Panc1 (cell line): Measurements from ENCODE around the gene IL3RA. TPM values are rescaled to one million over a fixed set of nuclear protein-coding genes. Genes with fewer than 3 reads are reported as not detected.
"Not testable (repeated sequence)": the region's sequence is repeated elsewhere in the genome, so short reads cannot be mapped to it uniquely, and the experiment has no call there.

Experiments used
- ATAC-seq: fragments of 200-7000 bp; cut with Tn5 transposase; 2 replicates; pipeline ENCODE4 v1.9.1; 2020; ENCODE audit warnings: mild to moderate bottlenecking, moderate library complexity
- BruUV-seq: library from RNA; stranded (reverse); fragments of 400-500 nt; replicated peaks from 2 replicates; lab custom pipeline; 2021; lab: Mats Ljungman, UMichigan
- CTCF ChIA-PET: fragments of 300-600 bp; sonication (Branson Sonifier 250); formaldehyde crosslinking; loops from one replicate; lab custom pipeline; 2022; ENCODE audit warnings: antibody characterized with exemption; lab: Charles Lee
- POLR2A ChIA-PET: fragments of 300-600 bp; sonication (Branson Sonifier 250); formaldehyde crosslinking; loops from one replicate; lab custom pipeline; 2022; ENCODE audit warnings: antibody characterized with exemption; lab: Charles Lee
- DNase-seq: peaks from one replicate; pipeline ENCODE4 v3.0.0-alpha.2; 2010; ENCODE audit warnings: low read depth, low spot score
- H3K27ac ChIP-seq: 2 replicates; pipeline ENCODE4 v1.5.1; 2011; ENCODE audit warnings: mild to moderate bottlenecking, low read length, inconsistent platforms
- H3K27me3 ChIP-seq: fragments of 200-500 bp; sonication (Bioruptor generic); 2 replicates; pipeline ENCODE4 v1.6.0; 2014; ENCODE audit warnings: low read length, inconsistent platforms; ENCODE audit not compliant: control insufficient read depth, insufficient read depth
- H3K36me3 ChIP-seq: fragments of 200-500 bp; sonication (Bioruptor generic); 2 replicates; pipeline ENCODE4 v1.5.1; 2014; ENCODE audit warnings: inconsistent platforms, mild to moderate bottlenecking, low read length, moderate library complexity; ENCODE audit not compliant: control insufficient read depth, insufficient read depth
- H3K4me1 ChIP-seq: 2 replicates; pipeline ENCODE4 v1.5.1; 2011; ENCODE audit warnings: inconsistent platforms, mild to moderate bottlenecking, low read length, moderate library complexity; ENCODE audit not compliant: control insufficient read depth, insufficient read depth
- H3K4me3 ChIP-seq, 2 experiments: 2 replicates each; pipeline ENCODE4 v1.5.1; 2011 to 2012; ENCODE audit warnings: low read depth in 2 of 2, low read length in 2 of 2, mild to moderate bottlenecking in 2 of 2, inconsistent platforms in 1 of 2, moderate library complexity in 1 of 2
- H3K9me3 ChIP-seq: fragments of 200-500 bp; sonication (Bioruptor generic); 2 replicates; pipeline ENCODE4 v1.5.1; 2014; ENCODE audit warnings: low read depth, mild to moderate bottlenecking, inconsistent platforms, low read length, moderate library complexity; ENCODE audit not compliant: control insufficient read depth, insufficient read depth
- POLR2AphosphoS5 ChIP-seq: IDR thresholded peaks from 2 replicates; pipeline ENCODE4 v1.6.1; 2012; ENCODE audit warnings: mild to moderate bottlenecking, low read depth, low read length, moderate library complexity
- SIN3A ChIP-seq: IDR thresholded peaks from 2 replicates; pipeline ENCODE4 v1.6.1; 2012; ENCODE audit warnings: low read depth, mild to moderate bottlenecking, low read length, moderate library complexity, borderline replicate concordance; ENCODE audit not compliant: insufficient read depth
- TCF7L2 ChIP-seq: IDR thresholded peaks from 2 replicates; pipeline ENCODE4 v1.6.1; 2011; ENCODE audit warnings: mild to moderate bottlenecking, low read depth, low read length, inconsistent platforms
- in situ Hi-C: cut with HindIII; loops from 2 replicates; pipeline ENCODE4 v1.10.0; 2016; ENCODE audit warnings: low sequenced_read_pairs, low pct_unique_long_range_greater_than_20kb
- intact Hi-C: fragments of 100-400 bp; cut with micrococcal nuclease; formaldehyde crosslinking; loops from one replicate; pipeline ENCODE4 v1.10.0; 2022; ENCODE audit not compliant: unreplicated experiment
- total RNA-seq: library from RNA; stranded (reverse); gene quantifications from one replicate; pipeline ENCODE4 v1.2.1, GENCODE V29; 2021; ENCODE audit not compliant: unreplicated experiment
- TF ChIP-seq, protein P1 (sequence below), 2 experiments: IDR thresholded peaks; 2 replicates each; pipeline ENCODE4 v1.6.1; 2011 to 2012; ENCODE audit warnings: low read depth in 2 of 2, control low read depth in 1 of 2, low read length in 1 of 2, mild to moderate bottlenecking in 1 of 2, moderate library complexity in 1 of 2; ENCODE audit not compliant: insufficient read depth in 1 of 2
- TF ChIP-seq, protein P2 (sequence below): fragments of 450-650 bp; IDR thresholded peaks from 2 replicates; pipeline ENCODE4 v1.5.1; 2017; ENCODE audit warnings: mild to moderate bottlenecking

Gene IL3RA
- total RNA-seq, 1 experiment from 2014 or later, result 0.28 TPM

DNA sequence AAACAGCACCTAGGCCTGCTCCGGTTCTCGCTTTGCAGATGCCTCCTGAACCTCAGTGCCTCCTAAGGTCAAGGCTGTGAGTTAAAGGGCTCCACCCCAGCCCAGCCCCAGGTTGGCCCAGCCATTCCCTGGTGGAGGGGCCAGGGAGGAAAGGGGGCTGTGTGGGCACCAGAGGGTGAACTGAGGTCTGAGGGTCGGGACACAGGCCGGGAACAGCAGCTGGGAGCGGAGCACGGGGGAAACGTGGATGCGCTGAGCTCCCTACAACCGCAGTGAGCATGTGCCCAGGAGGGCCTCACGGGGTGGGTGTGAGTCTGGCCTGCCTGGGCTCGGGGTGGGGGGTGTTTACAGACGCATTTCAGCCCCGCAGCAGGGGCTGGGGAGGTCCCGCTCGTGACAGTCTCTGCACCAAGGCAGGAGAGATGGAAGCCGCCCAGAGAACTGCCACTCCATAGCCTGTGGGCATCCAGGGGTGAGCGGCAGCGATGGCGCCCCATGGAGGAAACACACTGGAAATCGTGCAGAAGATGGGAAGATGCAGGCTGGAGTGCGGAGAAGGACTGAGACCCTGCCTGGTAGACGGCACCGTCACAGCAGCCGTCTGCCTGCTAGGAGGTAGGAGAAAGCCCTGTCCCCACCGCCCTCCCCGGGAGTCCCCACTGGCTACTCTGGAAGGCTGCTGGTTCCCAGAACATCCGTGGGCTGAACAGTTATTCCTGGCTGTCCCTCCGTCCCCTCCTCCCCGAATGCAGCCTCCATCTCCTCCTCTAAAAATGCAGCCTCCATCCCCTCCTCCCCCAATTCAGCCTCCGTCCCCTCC is 65.2 kb downstream of the IL3RA start:
- ChIA-PET CTCF (no interaction called here), POLR2A (no interaction called here)
- Histone ChIP-seq H3K27ac (no peak overlapping the region), H3K9me3 (no peaks in the 10 kb centered on the region), H3K36me3 (no peaks in the 10 kb centered on the region), H3K4me1 (no peaks in the 10 kb centered on the region), H3K4me3 (no peak overlapping the region), H3K27me3 (no peaks in the 10 kb centered on the region)
- ATAC-seq (peak; percentile 57; the same call in 1 of the 2 replicates), DNase-seq (no peak)
- TSS peak; percentile 65 for BruUV-seq
- intact Hi-C loops (no loop called here), in situ Hi-C loops (no loop called here)
- TF ChIP-seq TCF7L2 (no peak), SIN3A (no peak), POLR2AphosphoS5 (no peak)
- TF ChIP-seq, protein P1, sequence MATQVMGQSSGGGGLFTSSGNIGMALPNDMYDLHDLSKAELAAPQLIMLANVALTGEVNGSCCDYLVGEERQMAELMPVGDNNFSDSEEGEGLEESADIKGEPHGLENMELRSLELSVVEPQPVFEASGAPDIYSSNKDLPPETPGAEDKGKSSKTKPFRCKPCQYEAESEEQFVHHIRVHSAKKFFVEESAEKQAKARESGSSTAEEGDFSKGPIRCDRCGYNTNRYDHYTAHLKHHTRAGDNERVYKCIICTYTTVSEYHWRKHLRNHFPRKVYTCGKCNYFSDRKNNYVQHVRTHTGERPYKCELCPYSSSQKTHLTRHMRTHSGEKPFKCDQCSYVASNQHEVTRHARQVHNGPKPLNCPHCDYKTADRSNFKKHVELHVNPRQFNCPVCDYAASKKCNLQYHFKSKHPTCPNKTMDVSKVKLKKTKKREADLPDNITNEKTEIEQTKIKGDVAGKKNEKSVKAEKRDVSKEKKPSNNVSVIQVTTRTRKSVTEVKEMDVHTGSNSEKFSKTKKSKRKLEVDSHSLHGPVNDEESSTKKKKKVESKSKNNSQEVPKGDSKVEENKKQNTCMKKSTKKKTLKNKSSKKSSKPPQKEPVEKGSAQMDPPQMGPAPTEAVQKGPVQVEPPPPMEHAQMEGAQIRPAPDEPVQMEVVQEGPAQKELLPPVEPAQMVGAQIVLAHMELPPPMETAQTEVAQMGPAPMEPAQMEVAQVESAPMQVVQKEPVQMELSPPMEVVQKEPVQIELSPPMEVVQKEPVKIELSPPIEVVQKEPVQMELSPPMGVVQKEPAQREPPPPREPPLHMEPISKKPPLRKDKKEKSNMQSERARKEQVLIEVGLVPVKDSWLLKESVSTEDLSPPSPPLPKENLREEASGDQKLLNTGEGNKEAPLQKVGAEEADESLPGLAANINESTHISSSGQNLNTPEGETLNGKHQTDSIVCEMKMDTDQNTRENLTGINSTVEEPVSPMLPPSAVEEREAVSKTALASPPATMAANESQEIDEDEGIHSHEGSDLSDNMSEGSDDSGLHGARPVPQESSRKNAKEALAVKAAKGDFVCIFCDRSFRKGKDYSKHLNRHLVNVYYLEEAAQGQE (IDR thresholded peaks at IDR 0.05; ENCODE audit: insufficient read depth in 1 of 2, low read depth in 2 of 2, low read length in 1 of 2), result no peak
- TF ChIP-seq, protein P2, sequence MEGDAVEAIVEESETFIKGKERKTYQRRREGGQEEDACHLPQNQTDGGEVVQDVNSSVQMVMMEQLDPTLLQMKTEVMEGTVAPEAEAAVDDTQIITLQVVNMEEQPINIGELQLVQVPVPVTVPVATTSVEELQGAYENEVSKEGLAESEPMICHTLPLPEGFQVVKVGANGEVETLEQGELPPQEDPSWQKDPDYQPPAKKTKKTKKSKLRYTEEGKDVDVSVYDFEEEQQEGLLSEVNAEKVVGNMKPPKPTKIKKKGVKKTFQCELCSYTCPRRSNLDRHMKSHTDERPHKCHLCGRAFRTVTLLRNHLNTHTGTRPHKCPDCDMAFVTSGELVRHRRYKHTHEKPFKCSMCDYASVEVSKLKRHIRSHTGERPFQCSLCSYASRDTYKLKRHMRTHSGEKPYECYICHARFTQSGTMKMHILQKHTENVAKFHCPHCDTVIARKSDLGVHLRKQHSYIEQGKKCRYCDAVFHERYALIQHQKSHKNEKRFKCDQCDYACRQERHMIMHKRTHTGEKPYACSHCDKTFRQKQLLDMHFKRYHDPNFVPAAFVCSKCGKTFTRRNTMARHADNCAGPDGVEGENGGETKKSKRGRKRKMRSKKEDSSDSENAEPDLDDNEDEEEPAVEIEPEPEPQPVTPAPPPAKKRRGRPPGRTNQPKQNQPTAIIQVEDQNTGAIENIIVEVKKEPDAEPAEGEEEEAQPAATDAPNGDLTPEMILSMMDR, result no peak

DNA sequence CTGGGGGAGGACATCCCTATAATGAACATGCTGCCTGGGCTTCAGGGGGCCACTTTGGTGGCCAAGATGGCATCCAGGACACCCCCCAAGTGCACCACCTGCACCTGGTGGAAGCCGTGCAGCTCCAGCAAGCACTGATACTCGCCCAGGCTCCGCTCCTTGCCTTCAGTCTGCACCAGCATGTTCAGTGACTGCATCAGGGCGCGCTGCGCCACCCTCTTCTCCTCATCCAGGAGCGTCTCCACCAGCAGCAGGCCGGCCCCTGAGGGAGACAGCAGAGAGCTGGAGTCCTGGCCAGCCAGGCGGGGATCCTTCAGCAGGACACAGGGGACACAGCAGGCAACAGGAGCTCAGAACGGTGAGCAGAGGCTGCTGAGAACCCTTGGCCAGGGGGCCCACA is 66.6 kb downstream of the IL3RA start:
- DNase-seq, result no peak
- H3K27ac ChIP-seq, result no peak overlapping the region
- TF ChIP-seq, protein P2, result no peak
- TF ChIP-seq, protein P1 (IDR thresholded peaks at IDR 0.05; ENCODE audit: insufficient read depth in 1 of 2, low read depth in 2 of 2, low read length in 1 of 2), result no peak
- TF ChIP-seq SIN3A, result no peak
- TF ChIP-seq POLR2AphosphoS5, result no peak
- TF ChIP-seq TCF7L2, result no peak
- POLR2A ChIA-PET, result no interaction called here
- in situ Hi-C loops, result no loop called here
- CTCF ChIA-PET, result no interaction called here
- no peaks in the 10 kb centered on the region for H3K4me1 ChIP-seq
- no peaks in the 10 kb centered on the region for H3K9me3 ChIP-seq
- ATAC-seq, result no peak
- no TSS peak for BruUV-seq
- no peaks in the 10 kb centered on the region for H3K27me3 ChIP-seq
- intact Hi-C loops, result no loop called here
- no peaks in the 10 kb centered on the region for H3K36me3 ChIP-seq
- no peak overlapping the region for H3K4me3 ChIP-seq

DNA sequence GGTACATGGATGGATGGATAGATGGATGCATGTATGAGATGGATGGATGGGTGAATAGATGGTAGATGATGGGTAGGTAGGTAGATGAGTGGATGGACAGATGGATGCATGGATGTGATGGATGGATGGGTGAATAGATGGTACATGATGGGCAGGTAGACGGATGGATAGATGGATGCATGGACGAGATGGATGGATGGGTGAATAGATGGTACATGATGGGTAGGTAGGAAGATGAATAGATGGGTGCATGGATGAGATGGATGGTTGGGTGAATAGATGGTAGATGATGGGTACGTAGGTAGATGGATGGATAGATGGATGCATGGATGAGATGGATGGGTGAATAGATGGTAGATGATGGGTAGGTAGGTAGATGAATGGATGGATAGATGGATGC is 67.3 kb downstream of the IL3RA start:
- H3K27me3 ChIP-seq, ATAC-seq, H3K36me3 ChIP-seq, BruUV-seq, POLR2A ChIA-PET, H3K4me1 ChIP-seq, in situ Hi-C loops, intact Hi-C loops, CTCF ChIA-PET, H3K27ac ChIP-seq, H3K9me3 ChIP-seq, DNase-seq, H3K4me3 ChIP-seq: not testable (repeated sequence)
